Measurements from ENCODE around the gene MACO1. TPM values are rescaled to one million over a fixed set of nuclear protein-coding genes. Genes with fewer than 3 reads are reported as not detected.

Gene MACO1
- total RNA-seq, 1 experiment from 2014 or later: 16.3 TPM

DNA sequence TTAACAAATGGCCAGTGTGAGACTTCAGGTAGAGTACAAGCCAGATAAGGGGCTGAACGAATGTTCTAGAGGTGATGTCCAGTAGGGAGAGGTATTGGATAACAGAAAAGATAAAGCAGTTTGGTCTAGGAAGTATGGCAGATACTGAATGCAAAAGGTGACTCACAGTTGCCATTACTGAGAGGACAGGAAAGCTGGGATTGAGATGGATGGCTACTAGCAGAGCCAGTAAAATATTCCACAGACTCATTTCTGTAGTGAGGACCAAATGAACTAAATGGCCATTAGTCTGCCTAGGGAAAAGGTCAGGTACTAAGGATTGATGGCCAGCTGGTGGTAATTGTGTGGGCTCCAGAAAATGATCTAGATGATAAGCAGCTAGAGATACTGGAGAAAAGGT is 11.5 kb downstream of the MACO1 start:
- no peaks in the 10 kb centered on the region for H3K4me1 ChIP-seq (ENCODE audit: insufficient read depth, low read length)
- H2BK12ac ChIP-seq (ENCODE audit: insufficient read length, low read depth, low read length): no peak overlapping the region
- H3K4me1 Mint-ChIP-seq: peaks cover 7 to 16% of the 10 kb centered on the region in 2 experiments
- no peak overlapping the region for H2BK5ac ChIP-seq (ENCODE audit: insufficient read length, low read length)
- no peak overlapping the region for H3K18ac ChIP-seq (ENCODE audit: insufficient read length, low read depth, low read length)
- H4K8ac ChIP-seq (replicated peaks; ENCODE audit: insufficient read length, low read depth, low read length): no peak overlapping the region
- H2BK120ac ChIP-seq (ENCODE audit: low read depth, low read length, poor library complexity, severe bottlenecking): no peak overlapping the region
- H3K4me3 Mint-ChIP-seq: no peak overlapping the region
- H3K23me2 ChIP-seq (ENCODE audit: insufficient read length, low read depth, low read length, poor library complexity, severe bottlenecking): no peaks in the 10 kb centered on the region
- H3K27ac Mint-ChIP-seq: no peak overlapping the region
- H3K79me1 ChIP-seq (ENCODE audit: insufficient read depth, low read depth, low read length, poor library complexity, severe bottlenecking): peaks cover 3% of the 10 kb centered on the region
- no peaks in the 10 kb centered on the region for H3K9me3 Mint-ChIP-seq
- H3K36me3 Mint-ChIP-seq (ENCODE audit: insufficient read depth in 1 of 3, low read depth in 3 of 3): no peaks in the 10 kb centered on the region
- no peak overlapping the region for H4K5ac ChIP-seq (ENCODE audit: insufficient read length, low read depth, low read length)
- no peak for DNase-seq
- no peak overlapping the region for H3K9ac ChIP-seq (ENCODE audit: extremely low read depth, insufficient read length, low read length)
- WGBS (ENCODE audit: extremely low coverage, insufficient read length, low lambda C conversion rate): no CpG with 5 or more reads among the region's 1 CpG
- no peak overlapping the region for H3K23ac ChIP-seq (ENCODE audit: insufficient read length, low read depth, low read length)
- no peak overlapping the region for H3T11ph ChIP-seq (ENCODE audit: low read length)
- no peak overlapping the region for H3K56ac ChIP-seq (ENCODE audit: insufficient read length, low read depth, low read length)
- H3K4ac ChIP-seq (ENCODE audit: low read depth, low read length): no peak overlapping the region
- H3K27me3 ChIP-seq (ENCODE audit: insufficient read depth, low read length): no peaks in the 10 kb centered on the region
- no peak overlapping the region for H3K14ac ChIP-seq (ENCODE audit: insufficient read depth, low read length)
- no peak overlapping the region for H2AFZ ChIP-seq (ENCODE audit: low read length)
- no peaks in the 10 kb centered on the region for H3K9me3 ChIP-seq (ENCODE audit: control insufficient read depth, low read depth, low read length)
- no peak overlapping the region for H3K4me2 ChIP-seq (ENCODE audit: insufficient read depth, insufficient read length, low read length)
- no peak overlapping the region for H4K91ac ChIP-seq (ENCODE audit: insufficient read length, low read depth, low read length)
- H2BK15ac ChIP-seq (ENCODE audit: low read depth, low read length): no peak overlapping the region
- no peaks in the 10 kb centered on the region for H3K27me3 Mint-ChIP-seq (ENCODE audit: low read depth)
- no peak overlapping the region for H3K27ac ChIP-seq (ENCODE audit: insufficient read length, low read depth, low read length)
- no peak overlapping the region for H2AK5ac ChIP-seq (ENCODE audit: insufficient read length, low read length)
- no peaks in the 10 kb centered on the region; the same call in 1 of the 2 replicates for H3K79me2 ChIP-seq (ENCODE audit: insufficient read depth, low read length)
- TF ChIP-seq CTCF (conservative IDR thresholded peaks at IDR 0.05): no peak
- H2BK20ac ChIP-seq (ENCODE audit: low read depth, low read length, poor library complexity, severe bottlenecking): no peak overlapping the region
- H4K20me1 ChIP-seq (ENCODE audit: control insufficient read depth, insufficient read depth, insufficient read length): no peaks in the 10 kb centered on the region
